RWPE2 (cell line): ENCODE measurements around the gene HARS2.

ENCODE experiments used
- ATAC-seq: fragments of 200-7000 bp; cut with Tn5 transposase; 3 replicates; pipeline ENCODE4 v1.9.1; 2021; ENCODE audit warnings: low read depth
- DNase-seq: peaks from one replicate; pipeline ENCODE4 v3.0.0-alpha.2; 2020; ENCODE audit warnings: low spot score
- H3K27ac ChIP-seq: fragments of 450-650 bp; 2 replicates; pipeline ENCODE4 v1.5.1; 2017; ENCODE audit warnings: mild to moderate bottlenecking; ENCODE audit not compliant: poor library complexity, severe bottlenecking
- H3K27me3 ChIP-seq: fragments of 250-450 bp; sonication (Bioruptor Pico); 2 replicates; pipeline ENCODE4 v1.5.1; 2021; ENCODE audit warnings: mild to moderate bottlenecking, moderate library complexity; ENCODE audit not compliant: insufficient read depth, poor library complexity, severe bottlenecking
- H3K36me3 ChIP-seq: fragments of 250-450 bp; sonication (Bioruptor Pico); 2 replicates; pipeline ENCODE4 v1.5.1; 2020; ENCODE audit warnings: low read depth, mild to moderate bottlenecking, moderate library complexity
- H3K4me1 ChIP-seq: fragments of 250-450 bp; sonication (Bioruptor Pico); 2 replicates; pipeline ENCODE4 v1.5.1; 2021; ENCODE audit warnings: mild to moderate bottlenecking, moderate library complexity; ENCODE audit not compliant: insufficient read depth, poor library complexity, severe bottlenecking
- H3K4me3 ChIP-seq: fragments of 250-450 bp; sonication (Bioruptor Pico); 2 replicates; pipeline ENCODE4 v1.5.1; 2021; ENCODE audit warnings: mild to moderate bottlenecking, moderate library complexity; ENCODE audit not compliant: severe bottlenecking
- H3K9me3 ChIP-seq: fragments of 250-450 bp; sonication (Bioruptor Pico); 2 replicates; pipeline ENCODE4 v1.5.1; 2021; ENCODE audit warnings: mild to moderate bottlenecking, moderate library complexity; ENCODE audit not compliant: severe bottlenecking
- TF ChIP-seq, protein P1 (sequence below): fragments of 450-650 bp; IDR thresholded peaks from one replicate; pipeline ENCODE4 v1.5.1; 2017; ENCODE audit warnings: mild to moderate bottlenecking, moderate library complexity; ENCODE audit not compliant: poor library complexity, severe bottlenecking

HARS2 gene, protein sequence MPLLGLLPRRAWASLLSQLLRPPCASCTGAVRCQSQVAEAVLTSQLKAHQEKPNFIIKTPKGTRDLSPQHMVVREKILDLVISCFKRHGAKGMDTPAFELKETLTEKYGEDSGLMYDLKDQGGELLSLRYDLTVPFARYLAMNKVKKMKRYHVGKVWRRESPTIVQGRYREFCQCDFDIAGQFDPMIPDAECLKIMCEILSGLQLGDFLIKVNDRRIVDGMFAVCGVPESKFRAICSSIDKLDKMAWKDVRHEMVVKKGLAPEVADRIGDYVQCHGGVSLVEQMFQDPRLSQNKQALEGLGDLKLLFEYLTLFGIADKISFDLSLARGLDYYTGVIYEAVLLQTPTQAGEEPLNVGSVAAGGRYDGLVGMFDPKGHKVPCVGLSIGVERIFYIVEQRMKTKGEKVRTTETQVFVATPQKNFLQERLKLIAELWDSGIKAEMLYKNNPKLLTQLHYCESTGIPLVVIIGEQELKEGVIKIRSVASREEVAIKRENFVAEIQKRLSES

DNA sequence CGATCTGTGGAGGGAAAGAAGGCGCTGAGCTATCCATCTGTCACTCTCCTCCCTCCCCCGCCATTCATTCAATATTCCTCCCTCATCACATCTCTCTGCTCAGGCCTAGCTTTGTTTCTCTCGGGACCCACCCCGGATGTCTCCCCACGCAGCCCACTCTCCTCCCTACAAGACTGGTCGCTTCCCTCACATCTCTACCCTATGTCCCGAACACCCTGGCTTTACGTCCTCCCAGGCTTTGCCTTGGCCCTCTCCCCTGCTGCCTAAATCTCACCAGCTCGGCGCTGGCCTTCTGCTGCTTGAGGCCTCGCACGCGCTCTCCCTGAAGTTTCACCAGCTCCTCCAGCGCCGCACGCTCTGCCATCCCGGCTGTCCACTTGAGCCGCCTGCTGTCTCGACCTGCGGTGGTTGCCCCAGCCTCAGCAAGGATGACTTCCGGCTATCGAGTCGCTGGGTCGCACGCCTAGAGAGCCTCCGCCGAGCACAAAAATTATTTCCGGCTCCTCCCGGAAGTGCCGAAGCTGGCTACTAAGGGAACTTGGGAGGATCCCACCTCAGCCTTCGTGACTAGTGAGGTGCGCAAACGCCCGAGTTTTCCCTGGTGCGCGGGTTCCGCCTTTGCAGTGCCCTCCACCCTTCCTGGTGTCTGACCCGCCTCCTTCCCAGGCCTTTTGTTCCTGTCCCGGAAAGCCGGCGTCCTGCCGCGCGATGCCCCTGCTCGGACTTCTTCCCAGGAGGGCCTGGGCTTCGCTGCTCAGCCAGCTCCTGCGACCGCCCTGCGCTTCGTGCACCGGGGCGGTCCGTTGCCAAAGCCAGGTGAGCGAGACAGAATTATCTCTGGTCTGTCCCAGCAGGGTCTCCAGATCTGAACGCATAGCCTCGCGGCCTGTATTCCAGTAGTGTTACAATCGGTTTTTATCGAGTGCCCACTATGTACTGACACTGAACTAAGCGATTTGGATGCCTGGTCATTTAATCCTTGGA, at the start of gene HARS2, which contains the start of gene HARS1:
HARS2 (plus strand) TSS at position 515 of the 984 bp plus-strand sequence; CDS start at position 709, 194 bp downstream.
HARS1 (minus strand) TSS at position 430 of the 984 bp plus-strand sequence; CDS start at position 364, 66 bp downstream.
- peaks cover 9% of the 10 kb centered on the region for H3K4me1 ChIP-seq
- TF ChIP-seq, protein P1, sequence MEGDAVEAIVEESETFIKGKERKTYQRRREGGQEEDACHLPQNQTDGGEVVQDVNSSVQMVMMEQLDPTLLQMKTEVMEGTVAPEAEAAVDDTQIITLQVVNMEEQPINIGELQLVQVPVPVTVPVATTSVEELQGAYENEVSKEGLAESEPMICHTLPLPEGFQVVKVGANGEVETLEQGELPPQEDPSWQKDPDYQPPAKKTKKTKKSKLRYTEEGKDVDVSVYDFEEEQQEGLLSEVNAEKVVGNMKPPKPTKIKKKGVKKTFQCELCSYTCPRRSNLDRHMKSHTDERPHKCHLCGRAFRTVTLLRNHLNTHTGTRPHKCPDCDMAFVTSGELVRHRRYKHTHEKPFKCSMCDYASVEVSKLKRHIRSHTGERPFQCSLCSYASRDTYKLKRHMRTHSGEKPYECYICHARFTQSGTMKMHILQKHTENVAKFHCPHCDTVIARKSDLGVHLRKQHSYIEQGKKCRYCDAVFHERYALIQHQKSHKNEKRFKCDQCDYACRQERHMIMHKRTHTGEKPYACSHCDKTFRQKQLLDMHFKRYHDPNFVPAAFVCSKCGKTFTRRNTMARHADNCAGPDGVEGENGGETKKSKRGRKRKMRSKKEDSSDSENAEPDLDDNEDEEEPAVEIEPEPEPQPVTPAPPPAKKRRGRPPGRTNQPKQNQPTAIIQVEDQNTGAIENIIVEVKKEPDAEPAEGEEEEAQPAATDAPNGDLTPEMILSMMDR, result no peak
- DNase-seq (peak; percentile 97), ATAC-seq (peak; percentile 96)
- peak within 1 kb of the TSS; percentile 69 for H3K4me3 ChIP-seq
- H3K27ac ChIP-seq, result peak within 1 kb of the TSS; percentile 73
- H3K9me3 ChIP-seq, result no peaks in the 10 kb centered on the region
- H3K36me3 ChIP-seq, result peaks cover 72% of the 10 kb centered on the region
- H3K27me3 ChIP-seq, result no peaks in the 10 kb centered on the region

DNA sequence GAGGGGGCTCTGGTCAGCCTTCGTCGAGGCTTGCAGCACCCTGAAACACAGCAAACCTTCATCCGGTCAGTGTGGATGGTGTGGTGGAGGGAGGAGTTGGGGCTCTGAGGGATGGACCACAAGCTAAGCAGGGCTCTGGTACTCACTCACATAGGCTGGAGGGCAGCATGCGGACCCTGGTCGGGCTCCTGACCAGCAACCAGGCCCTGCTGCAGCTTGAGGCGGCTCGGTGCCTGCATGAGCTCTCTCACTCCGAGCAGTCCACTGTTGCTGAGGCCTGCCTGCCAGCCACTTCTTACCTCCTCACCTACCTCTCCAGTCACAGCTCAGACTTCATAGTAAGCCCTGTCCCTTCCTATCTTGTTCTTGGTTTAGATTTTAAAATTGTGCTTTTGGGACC, 49.5 kb upstream of the HARS2 start:
- Histone ChIP-seq H3K9me3 (no peaks in the 10 kb centered on the region), H3K4me1 (peaks cover 9% of the 10 kb centered on the region), H3K4me3 (no peak overlapping the region), H3K36me3 (peaks cover 37% of the 10 kb centered on the region), H3K27me3 (no peaks in the 10 kb centered on the region), H3K27ac (no peak overlapping the region)
- TF ChIP-seq, protein P1, result no peak
- ATAC-seq (no peak), DNase-seq (no peak)

DNA sequence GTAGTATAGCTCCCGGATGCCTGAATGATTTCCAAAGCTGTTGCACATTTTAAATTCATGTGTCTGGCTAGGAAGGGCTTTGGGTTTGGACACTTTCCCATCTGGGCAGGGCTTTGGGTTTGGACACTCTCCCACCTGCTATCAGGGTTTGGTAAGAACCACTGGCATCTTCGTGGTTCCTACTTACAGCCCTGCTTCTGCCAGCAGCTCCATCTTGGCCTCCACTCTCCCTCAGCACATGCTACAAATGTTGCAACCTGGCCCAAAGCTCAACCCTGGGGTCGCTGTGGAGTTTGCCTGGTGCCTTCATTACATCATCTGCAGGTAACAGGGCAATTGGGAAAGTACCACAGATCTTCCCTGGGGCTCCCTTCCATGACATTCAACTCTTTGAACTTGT, 48.5 kb upstream of the HARS2 start:
- TF ChIP-seq, protein P1, result no peak
- Histone ChIP-seq H3K27ac (no peak overlapping the region), H3K27me3 (no peaks in the 10 kb centered on the region), H3K9me3 (no peaks in the 10 kb centered on the region), H3K36me3 (peaks cover 37% of the 10 kb centered on the region), H3K4me3 (no peak overlapping the region), H3K4me1 (peaks cover 9% of the 10 kb centered on the region)
- no peak for ATAC-seq
- DNase-seq, result no peak

DNA sequence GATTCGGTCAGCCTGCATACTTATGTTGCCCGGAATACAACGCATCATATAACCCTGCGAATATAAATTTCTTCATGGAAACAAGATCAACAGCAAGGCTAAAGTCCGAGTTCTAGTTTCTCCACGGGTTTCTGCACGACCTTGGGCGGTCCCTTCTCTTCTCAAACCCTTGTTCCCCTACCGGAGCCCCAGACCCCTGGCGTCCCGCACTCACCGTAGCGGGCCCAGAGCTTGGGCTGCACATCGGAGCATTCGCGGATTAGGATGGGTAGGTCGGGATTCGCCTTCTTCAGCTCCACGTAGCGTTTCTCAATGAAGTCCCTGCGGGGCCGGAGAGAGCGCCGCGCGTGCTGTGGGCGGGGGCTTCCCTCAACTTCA, 44.2 kb upstream of the HARS2 start:
- H3K9me3 ChIP-seq, result no peaks in the 10 kb centered on the region
- H3K4me1 ChIP-seq, result peaks cover 4% of the 10 kb centered on the region
- peak; percentile 17 for ATAC-seq
- TF ChIP-seq, protein P1, result no peak
- no peaks in the 10 kb centered on the region for H3K27me3 ChIP-seq
- H3K36me3 ChIP-seq, result peaks cover 71% of the 10 kb centered on the region
- peak overlapping the region; percentile 15 for H3K27ac ChIP-seq
- DNase-seq, result no peak
- H3K4me3 ChIP-seq, result peak overlapping the region; percentile 58
